COLO829 (cell line): ENCODE results near the gene MYMX.
A peak's percentile ranks its signal among the peaks of the same experiment; 100 is the strongest.

Source experiments
- DNase-seq: peaks from one replicate; pipeline ENCODE4 v3.0.0; 2012; ENCODE audit warnings: low spot score

The MYMX gene

DNA sequence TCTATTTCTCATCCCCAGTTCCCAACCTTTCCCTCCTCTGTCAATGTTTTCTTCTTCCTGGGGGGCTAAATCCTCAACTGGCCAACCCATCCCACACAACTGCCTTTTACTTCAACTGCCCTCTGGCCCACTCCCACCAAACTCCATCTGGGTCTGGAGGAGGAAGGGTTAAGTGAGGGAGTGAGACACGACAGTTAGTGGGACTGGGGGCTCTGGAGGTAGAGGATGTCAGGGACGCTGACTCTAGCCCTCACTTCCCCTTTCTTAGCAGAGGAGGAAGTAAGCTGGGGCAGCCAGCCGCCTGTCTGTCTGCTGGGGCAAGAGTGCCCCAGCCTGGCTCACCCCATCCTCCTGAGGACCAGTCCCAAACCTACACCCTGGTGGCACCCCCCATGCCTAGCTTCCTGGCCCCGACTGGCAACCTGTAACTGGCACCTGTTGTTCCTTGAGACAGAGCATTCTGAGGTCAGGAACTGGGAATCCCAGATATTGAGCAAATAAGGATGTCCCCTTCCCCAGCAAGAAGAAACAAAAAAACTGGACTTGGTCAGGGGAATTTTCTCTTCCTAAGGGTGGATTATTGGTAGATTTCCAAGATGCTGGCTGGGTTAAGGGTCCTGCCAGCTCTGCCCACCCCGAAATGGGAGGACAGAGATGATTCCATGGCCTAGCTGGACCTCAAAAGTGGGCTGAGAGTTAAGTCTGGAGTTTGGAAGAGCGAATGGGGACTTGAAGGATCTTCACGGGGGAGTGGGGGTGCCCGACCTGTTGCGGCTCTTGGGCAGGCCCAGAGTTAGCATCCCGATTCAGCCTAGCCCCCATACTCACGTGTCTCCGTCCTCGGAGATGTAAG, 47.7 kb downstream of the MYMX start:
- DNase-seq: no peak

DNA sequence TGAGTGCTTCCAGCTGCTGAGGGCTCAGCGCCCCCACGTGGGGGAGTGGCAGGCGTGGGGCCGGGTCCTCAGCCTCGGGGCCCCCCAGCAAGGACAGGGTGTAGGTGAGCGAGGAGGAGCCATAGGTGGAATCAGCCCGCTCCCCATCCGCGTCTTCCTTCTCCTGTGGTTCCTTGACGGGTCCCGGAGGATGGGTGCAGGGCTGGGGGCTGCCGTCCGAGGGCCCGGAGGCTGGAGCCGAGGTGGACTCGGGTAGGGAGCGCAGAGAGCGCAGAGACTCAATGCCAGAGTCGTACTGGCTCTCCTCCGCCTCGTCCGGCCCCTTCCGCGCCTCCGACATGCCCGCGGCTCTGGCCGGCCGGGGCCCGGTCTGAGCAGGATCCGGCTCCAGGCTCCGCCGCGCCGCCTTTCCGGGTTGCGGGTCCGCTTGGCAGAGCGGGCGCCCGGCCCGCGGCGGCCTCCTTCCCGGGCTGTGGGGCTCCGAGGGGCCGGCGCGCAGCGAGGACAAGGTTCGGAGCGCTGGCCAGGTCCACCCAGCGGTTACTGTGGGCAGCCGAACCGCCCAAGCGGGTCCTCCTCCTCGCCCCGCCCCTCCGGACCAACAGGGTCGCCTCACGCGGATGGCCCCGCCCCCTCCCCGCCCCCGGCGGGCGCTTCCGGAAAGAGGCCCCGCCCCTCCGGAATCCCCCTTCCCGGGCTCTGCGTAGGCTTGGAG, 48.4 kb downstream of the MYMX start, which contains the start of gene NFKBIE:
Gene NFKBIE, minus strand, starts transcription at position 545 of the 715 bp plus-strand sequence. Its CDS starts 205 bp downstream, at position 340.
- DNase-seq: peak; percentile 98

DNA sequence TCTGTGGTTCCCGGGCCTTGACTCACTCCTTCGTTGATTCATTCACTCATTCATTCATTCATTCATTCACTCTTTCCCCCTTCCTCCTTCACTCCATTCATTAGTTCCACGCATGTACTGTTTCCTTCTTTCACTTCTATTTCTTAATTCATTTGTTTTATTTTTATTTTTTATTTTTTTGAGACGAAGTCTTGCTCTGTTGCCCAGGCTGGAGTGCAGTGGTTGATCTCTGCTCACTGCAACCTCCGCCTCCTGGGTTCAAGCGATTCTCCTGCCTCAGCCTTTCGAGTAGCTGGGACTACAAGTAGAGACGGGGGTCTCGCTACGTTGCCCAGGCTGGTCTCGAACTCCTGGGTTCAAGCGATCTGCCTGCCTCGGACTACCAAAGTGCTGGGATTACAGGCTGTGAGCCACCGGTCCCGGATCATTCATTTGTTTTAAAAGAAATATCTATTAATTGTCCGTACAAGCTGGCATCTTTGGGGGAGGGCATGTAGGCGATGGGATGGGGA, 49.1 kb downstream of the MYMX start:
- no peak for DNase-seq

DNA sequence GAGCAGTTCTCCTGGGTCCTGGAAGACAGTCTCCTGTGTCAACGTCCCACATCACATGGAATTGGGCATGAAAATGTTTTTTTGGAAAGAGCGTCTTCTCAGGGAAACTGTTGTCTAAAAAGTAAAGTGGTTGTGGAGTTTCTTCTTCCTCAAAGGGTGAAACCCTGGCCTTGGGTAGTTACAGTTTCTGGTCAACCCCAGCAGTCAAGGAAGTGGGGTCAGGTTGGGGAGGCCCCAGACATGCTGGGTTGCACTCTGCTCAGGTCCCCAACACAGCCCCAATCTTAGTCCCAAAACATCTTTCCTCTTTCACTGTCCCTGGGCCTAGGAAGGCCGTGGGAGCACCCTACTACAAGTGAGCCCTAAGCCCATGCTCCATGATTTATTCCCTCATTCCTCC, 49.6 kb downstream of the MYMX start:
- no peak for DNase-seq

DNA sequence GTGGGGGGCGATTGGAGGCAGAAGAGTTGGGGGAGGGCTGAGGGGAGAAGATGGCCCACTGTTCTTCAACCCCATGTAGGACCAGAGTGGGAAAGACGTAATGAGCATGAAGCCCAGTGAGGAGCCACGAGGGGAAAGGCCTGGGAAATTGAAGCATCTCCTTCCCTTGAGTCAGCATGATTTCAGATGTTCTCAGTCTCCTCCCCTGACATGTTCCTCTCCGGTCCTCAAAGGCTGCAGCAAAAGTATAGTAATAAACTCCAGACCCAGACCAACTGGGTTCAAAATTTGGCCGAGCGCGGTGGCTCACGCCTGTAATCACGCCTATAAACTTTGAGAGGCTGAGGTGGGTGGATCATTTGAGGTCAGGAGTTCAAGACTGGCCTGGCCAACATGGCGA, 50.5 kb downstream of the MYMX start:
- DNase-seq: no peak
